Endothelial cell (in vitro differentiated cells): ENCODE measurements around the gene RBMS3. TPM values are rescaled to one million over a fixed set of nuclear protein-coding genes. Genes with fewer than 3 reads are reported as not detected.

Source experiments
- DNase-seq: peaks from one replicate; pipeline ENCODE4 v3.0.0; 2021; ENCODE audit warnings: low spot score
- H3K27ac Mint-ChIP-seq: one replicate; pipeline ENCODE4 v1.8.0; 2021; ENCODE audit warnings: mixed read lengths, inconsistent platforms; ENCODE audit not compliant: unreplicated experiment
- H3K27me3 Mint-ChIP-seq: one replicate; pipeline ENCODE4 v1.8.0; 2021; ENCODE audit warnings: mild to moderate bottlenecking, moderate library complexity, mixed read lengths, inconsistent platforms; ENCODE audit not compliant: unreplicated experiment
- H3K36me3 Mint-ChIP-seq: one replicate; pipeline ENCODE4 v1.8.0; 2021; ENCODE audit warnings: mild to moderate bottlenecking, low read depth, mixed read lengths, inconsistent platforms; ENCODE audit not compliant: unreplicated experiment
- H3K4me1 Mint-ChIP-seq: one replicate; pipeline ENCODE4 v1.8.0; 2021; ENCODE audit warnings: mild to moderate bottlenecking, mixed read lengths, inconsistent platforms; ENCODE audit not compliant: unreplicated experiment
- H3K4me3 Mint-ChIP-seq: one replicate; pipeline ENCODE4 v1.8.0; 2021; ENCODE audit warnings: mild to moderate bottlenecking, mixed read lengths, inconsistent platforms; ENCODE audit not compliant: unreplicated experiment
- H3K9me3 Mint-ChIP-seq: one replicate; pipeline ENCODE4 v1.8.0; 2021; ENCODE audit warnings: mixed read lengths, inconsistent platforms; ENCODE audit not compliant: unreplicated experiment
- total RNA-seq: library from RNA; stranded (reverse); fragmentation: NEBNext Ultra II Directional; extraction: Animal tissue kit (Norgen Biotek cat#: 25700); gene quantifications from one replicate; pipeline ENCODE4 v1.2.1, GENCODE V29; 2021; ENCODE audit not compliant: unreplicated experiment
- TF ChIP-seq, protein P1 (sequence below): fragments of 200-600 bp; sonication (generic); IDR thresholded peaks from one replicate; pipeline ENCODE4 v1.5.0; 2021; ENCODE audit warnings: antibody characterized with exemption; ENCODE audit not compliant: unreplicated experiment

Gene RBMS3
- total RNA-seq, 1 donor from 2014 or later: 30.9 TPM

DNA sequence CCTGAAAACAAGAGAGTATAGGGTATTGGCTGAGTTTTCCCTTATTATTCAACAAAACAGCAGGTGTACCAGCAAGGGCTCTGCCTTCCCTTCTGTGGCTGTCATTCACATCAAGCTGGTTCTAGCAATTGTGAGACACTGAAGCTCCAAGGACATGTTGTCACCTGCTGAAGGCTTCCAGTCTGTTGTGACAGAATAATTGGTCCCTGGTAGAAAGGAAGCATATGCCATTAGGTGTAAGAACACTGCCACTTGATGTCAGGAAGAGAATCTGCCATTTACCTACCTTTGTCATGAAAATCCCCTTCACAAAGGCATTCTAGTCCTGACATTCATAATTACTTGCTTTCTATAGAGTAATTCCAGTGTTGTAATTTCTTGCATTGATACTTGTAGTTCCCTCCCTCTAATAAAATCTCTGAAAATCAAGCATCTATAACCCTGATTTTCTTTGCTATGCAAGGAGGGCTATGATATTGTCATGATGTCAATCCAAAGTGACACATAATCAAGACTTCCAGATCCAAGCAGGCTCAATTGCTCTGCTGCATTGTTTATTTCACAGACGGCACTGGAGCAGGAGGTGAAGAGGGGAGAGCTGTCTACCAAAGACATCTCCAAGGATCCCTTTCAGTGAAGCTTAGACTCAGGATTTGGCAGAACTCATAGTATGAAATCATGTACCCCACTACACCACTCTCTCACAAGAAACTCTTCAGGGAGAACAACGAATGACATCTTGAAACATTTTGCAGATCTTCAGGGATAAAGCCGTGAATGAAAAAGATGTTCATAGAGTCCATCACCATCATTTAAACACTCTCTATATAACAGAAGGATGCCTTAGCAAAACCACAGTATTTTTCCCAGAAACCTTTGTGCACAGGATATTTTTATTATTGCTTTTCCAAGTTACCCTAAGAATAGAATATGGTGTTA lies 425.3 kb downstream of the RBMS3 start:
- no peak overlapping the region for H3K27ac Mint-ChIP-seq
- H3K36me3 Mint-ChIP-seq: peaks cover 4% of the 10 kb centered on the region
- no peak for DNase-seq
- TF ChIP-seq, protein P1, sequence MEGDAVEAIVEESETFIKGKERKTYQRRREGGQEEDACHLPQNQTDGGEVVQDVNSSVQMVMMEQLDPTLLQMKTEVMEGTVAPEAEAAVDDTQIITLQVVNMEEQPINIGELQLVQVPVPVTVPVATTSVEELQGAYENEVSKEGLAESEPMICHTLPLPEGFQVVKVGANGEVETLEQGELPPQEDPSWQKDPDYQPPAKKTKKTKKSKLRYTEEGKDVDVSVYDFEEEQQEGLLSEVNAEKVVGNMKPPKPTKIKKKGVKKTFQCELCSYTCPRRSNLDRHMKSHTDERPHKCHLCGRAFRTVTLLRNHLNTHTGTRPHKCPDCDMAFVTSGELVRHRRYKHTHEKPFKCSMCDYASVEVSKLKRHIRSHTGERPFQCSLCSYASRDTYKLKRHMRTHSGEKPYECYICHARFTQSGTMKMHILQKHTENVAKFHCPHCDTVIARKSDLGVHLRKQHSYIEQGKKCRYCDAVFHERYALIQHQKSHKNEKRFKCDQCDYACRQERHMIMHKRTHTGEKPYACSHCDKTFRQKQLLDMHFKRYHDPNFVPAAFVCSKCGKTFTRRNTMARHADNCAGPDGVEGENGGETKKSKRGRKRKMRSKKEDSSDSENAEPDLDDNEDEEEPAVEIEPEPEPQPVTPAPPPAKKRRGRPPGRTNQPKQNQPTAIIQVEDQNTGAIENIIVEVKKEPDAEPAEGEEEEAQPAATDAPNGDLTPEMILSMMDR: no peak
- no peaks in the 10 kb centered on the region for H3K27me3 Mint-ChIP-seq
- H3K9me3 Mint-ChIP-seq: no peaks in the 10 kb centered on the region
- no peak overlapping the region for H3K4me3 Mint-ChIP-seq
- H3K4me1 Mint-ChIP-seq: no peaks in the 10 kb centered on the region

DNA sequence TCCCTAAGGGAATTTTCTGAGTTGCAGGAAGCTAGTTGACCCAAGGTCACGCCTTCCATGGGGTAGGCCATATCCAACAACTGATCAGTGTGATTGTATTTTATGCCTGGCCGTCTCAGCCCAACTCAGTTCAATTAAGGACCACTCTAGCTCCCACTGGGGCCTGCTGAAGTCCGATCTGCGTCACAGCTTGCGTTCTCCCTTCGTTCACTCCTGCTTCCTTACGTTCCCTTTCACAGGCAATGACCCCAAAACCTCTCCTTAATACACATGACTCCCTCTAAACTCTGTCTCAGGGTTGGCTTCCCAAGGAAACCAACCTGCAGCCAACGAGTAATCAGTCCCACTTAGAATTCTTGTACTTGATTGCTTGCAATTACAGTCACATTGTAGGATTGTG lies 428.0 kb downstream of the RBMS3 start:
- DNase-seq: no peak
- no peaks in the 10 kb centered on the region for H3K27me3 Mint-ChIP-seq
- no peaks in the 10 kb centered on the region for H3K4me1 Mint-ChIP-seq
- H3K27ac Mint-ChIP-seq: no peak overlapping the region
- TF ChIP-seq, protein P1: no peak
- no peak overlapping the region for H3K4me3 Mint-ChIP-seq
- no peaks in the 10 kb centered on the region for H3K9me3 Mint-ChIP-seq
- H3K36me3 Mint-ChIP-seq: no peaks in the 10 kb centered on the region

DNA sequence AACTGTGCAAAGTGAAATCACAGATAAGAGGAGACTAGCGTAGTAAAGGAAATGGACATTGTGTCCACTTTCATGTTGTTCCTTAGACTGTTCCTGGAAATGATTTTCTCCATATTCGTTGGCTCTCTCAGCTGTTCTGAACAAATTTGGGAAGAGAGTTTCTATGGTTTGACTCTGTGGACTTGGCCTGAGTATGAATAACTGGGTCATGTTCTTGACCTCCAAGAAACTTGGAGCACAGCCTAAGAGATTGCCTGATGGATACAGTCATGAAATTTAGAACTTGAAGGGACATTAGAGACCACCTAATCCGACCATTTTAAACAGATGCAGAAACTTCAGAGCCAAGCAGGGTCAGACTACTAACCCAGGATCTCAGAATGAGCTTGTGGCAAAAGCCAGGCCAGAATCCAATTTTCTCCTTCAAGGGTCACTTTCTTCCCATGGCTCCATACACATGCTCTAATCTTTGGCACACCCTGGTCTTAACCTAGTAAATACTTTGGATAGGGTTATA lies 430.4 kb downstream of the RBMS3 start:
- no peak overlapping the region for H3K4me3 Mint-ChIP-seq
- H3K27ac Mint-ChIP-seq: no peak overlapping the region
- H3K27me3 Mint-ChIP-seq: no peaks in the 10 kb centered on the region
- no peak for DNase-seq
- TF ChIP-seq, protein P1: no peak
- H3K4me1 Mint-ChIP-seq: no peaks in the 10 kb centered on the region
- H3K36me3 Mint-ChIP-seq: no peaks in the 10 kb centered on the region
- H3K9me3 Mint-ChIP-seq: no peaks in the 10 kb centered on the region

DNA sequence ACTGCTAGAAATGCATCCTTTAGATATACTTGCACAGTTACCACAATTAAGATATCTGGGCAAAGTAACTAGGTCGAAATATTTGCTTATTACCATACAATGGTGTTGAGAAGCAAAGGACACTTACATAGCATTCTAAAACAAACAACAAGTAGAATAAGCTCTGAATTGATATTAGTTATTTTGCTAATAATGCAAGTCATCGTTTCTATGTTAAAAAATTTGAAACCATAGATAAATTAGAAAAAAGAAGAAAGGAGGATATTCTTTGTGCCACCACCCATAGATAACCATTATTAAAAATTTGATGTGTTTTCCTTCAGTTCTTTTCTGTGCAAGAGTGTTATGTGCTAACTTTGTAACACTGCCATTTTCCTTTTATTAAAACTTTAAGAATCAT lies 435.3 kb downstream of the RBMS3 start:
- no peak overlapping the region for H3K4me3 Mint-ChIP-seq
- DNase-seq: no peak
- no peaks in the 10 kb centered on the region for H3K9me3 Mint-ChIP-seq
- H3K27ac Mint-ChIP-seq: no peak overlapping the region
- no peaks in the 10 kb centered on the region for H3K36me3 Mint-ChIP-seq
- H3K4me1 Mint-ChIP-seq: peaks cover 4% of the 10 kb centered on the region
- no peaks in the 10 kb centered on the region for H3K27me3 Mint-ChIP-seq
- TF ChIP-seq, protein P1: no peak

DNA sequence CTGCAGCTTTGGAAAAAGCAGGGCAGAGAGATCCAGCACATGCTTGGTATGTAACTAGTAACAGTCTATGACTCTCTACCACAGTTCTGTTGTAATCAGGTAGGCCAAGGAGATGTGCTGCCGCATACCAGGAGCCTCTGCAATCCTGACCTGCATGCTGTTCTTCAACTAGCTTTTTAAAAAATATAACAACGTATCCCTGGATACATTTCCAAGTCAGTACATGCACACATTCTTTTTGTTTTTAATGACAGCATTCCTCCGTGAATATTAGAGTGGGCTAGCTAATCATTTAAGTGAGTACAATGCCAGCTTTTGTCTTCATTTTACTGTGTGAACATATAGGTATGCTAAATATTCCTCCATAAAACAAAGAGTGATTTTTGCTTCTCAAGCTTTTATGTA lies 437.8 kb downstream of the RBMS3 start:
- H3K27ac Mint-ChIP-seq: no peak overlapping the region
- no peak overlapping the region for H3K4me3 Mint-ChIP-seq
- no peaks in the 10 kb centered on the region for H3K27me3 Mint-ChIP-seq
- DNase-seq: no peak
- H3K4me1 Mint-ChIP-seq: peaks cover 4% of the 10 kb centered on the region
- no peaks in the 10 kb centered on the region for H3K36me3 Mint-ChIP-seq
- TF ChIP-seq, protein P1: no peak
- no peaks in the 10 kb centered on the region for H3K9me3 Mint-ChIP-seq
